GM23338 (cell line): ENCODE measurements around the gene PRPF19. TPM values are rescaled to one million over a fixed set of nuclear protein-coding genes. Genes with fewer than 3 reads are reported as not detected.

ENCODE experiments used
- ATAC-seq: fragments of 200-7000 bp; cut with Tn5 transposase; 3 replicates; pipeline ENCODE4 v1.9.1; 2020
- DNase-seq: peaks from one replicate; pipeline ENCODE4 v3.0.0-alpha.2; 2015; ENCODE audit warnings: low spot score
- H2AFZ ChIP-seq: fragments of 200-600 bp; sonication (generic); 2 replicates; pipeline ENCODE4 v1.8.0; 2016; ENCODE audit warnings: antibody characterized with exemption, mild to moderate bottlenecking, moderate library complexity
- H3F3A ChIP-seq: fragments of 200-600 bp; sonication (generic); replicated peaks from 2 replicates; pipeline ENCODE4 v1.8.0; 2017; ENCODE audit warnings: antibody characterized with exemption, mixed run types, low read depth
- H3K27ac ChIP-seq: fragments of 200-600 bp; sonication (generic); 2 replicates; pipeline ENCODE4 v1.6.1; 2016; ENCODE audit warnings: low read depth
- H3K27me3 ChIP-seq: fragments of 200-600 bp; sonication (generic); 2 replicates; pipeline ENCODE4 v1.8.0; 2016; ENCODE audit warnings: mild to moderate bottlenecking, mixed run types, moderate library complexity; ENCODE audit not compliant: insufficient read depth
- H3K36me3 ChIP-seq: fragments of 200-600 bp; sonication (generic); 2 replicates; pipeline ENCODE4 v1.8.0; 2016; ENCODE audit warnings: mild to moderate bottlenecking; ENCODE audit not compliant: insufficient read depth
- H3K4me1 ChIP-seq: fragments of 200-600 bp; sonication (generic); 2 replicates; pipeline ENCODE4 v1.8.0; 2016; ENCODE audit warnings: mild to moderate bottlenecking, moderate library complexity; ENCODE audit not compliant: insufficient read depth
- H3K4me2 ChIP-seq: fragments of 200-600 bp; sonication (generic); 2 replicates; pipeline ENCODE4 v1.7.1; 2017; ENCODE audit warnings: mixed run types
- H3K4me3 ChIP-seq: fragments of 200-600 bp; sonication (generic); 2 replicates; pipeline ENCODE4 v1.6.1; 2016; ENCODE audit warnings: mixed run types
- H3K79me2 ChIP-seq: fragments of 200-600 bp; sonication (generic); replicated peaks from 2 replicates; pipeline ENCODE4 v1.8.0; 2017; ENCODE audit warnings: mild to moderate bottlenecking; ENCODE audit not compliant: insufficient read depth
- H3K9me2 ChIP-seq: fragments of 200-600 bp; sonication (generic); 2 replicates; pipeline ENCODE4 v1.8.0; 2017; ENCODE audit not compliant: insufficient read depth
- H4K20me1 ChIP-seq: fragments of 200-600 bp; sonication (generic); replicated peaks from 2 replicates; pipeline ENCODE4 v1.8.0; 2017; ENCODE audit warnings: mild to moderate bottlenecking; ENCODE audit not compliant: insufficient read depth
- H3K27ac Mint-ChIP-seq: 2 replicates; pipeline ENCODE4 v1.8.0; 2020; ENCODE audit warnings: inconsistent platforms, mild to moderate bottlenecking, moderate library complexity, mixed read lengths
- H3K27me3 Mint-ChIP-seq: 3 replicates; pipeline ENCODE4 v1.8.0; 2022; ENCODE audit warnings: low read depth, mild to moderate bottlenecking, moderate library complexity, mixed read lengths, inconsistent platforms; ENCODE audit not compliant: insufficient read depth, poor library complexity
- H3K36me3 Mint-ChIP-seq: 3 replicates; pipeline ENCODE4 v1.8.0; 2021; ENCODE audit warnings: low read depth, mild to moderate bottlenecking, inconsistent platforms, moderate library complexity, mixed read lengths
- H3K4me1 Mint-ChIP-seq: 3 replicates; pipeline ENCODE4 v1.8.0; 2020; ENCODE audit warnings: mild to moderate bottlenecking, inconsistent platforms, mixed read lengths
- H3K4me3 Mint-ChIP-seq: 3 replicates; pipeline ENCODE4 v1.8.0; 2021; ENCODE audit warnings: moderate library complexity, mild to moderate bottlenecking, inconsistent platforms, mixed read lengths
- H3K9me3 Mint-ChIP-seq: 3 replicates; pipeline ENCODE4 v1.8.0; 2020; ENCODE audit warnings: moderate library complexity, mild to moderate bottlenecking, inconsistent platforms, mixed read lengths
- CREB1 ChIP-seq: fragments of 250-450 bp; sonication (Bioruptor Pico); IDR thresholded peaks from 2 replicates; pipeline ENCODE4 v1.5.0; 2020; ENCODE audit warnings: low read depth, mild to moderate bottlenecking, moderate library complexity
- EZH2 ChIP-seq: fragments of 200-600 bp; sonication (generic); IDR thresholded peaks from one replicate; pipeline ENCODE4 v1.8.0; 2017; ENCODE audit warnings: antibody characterized with exemption, mild to moderate bottlenecking, low read depth; ENCODE audit not compliant: unreplicated experiment
- NANOG ChIP-seq: IDR thresholded peaks from 2 replicates; pipeline ENCODE4 v1.6.1; 2016; ENCODE audit warnings: antibody characterized with exemption, borderline replicate concordance
- polyA plus RNA-seq: library from polyadenylated mRNA; unstranded; fragments of >200 nt; fragmentation: Nextera tagmentation; extraction: Ambion mirVana; gene quantifications from 2 replicates; pipeline ENCODE4 v1.2.1, GENCODE V29; 2016
- total RNA-seq: library from RNA; depleted of rRNA; stranded (reverse); fragments of >200 nt; shearing (Covaris generic); gene quantifications from 2 replicates; pipeline ENCODE4 v1.2.3, GENCODE V29; 2014
- TF ChIP-seq, protein P1 (sequence below): IDR thresholded peaks from one replicate; pipeline ENCODE4 v1.6.1; 2018; ENCODE audit warnings: antibody characterized with exemption; ENCODE audit not compliant: unreplicated experiment
- TF ChIP-seq, protein P2 (sequence below): fragments of 250-450 bp; sonication (Bioruptor Pico); IDR thresholded peaks from 2 replicates; pipeline ENCODE4 v1.5.0; 2020; ENCODE audit warnings: mild to moderate bottlenecking, moderate library complexity
- TF ChIP-seq, protein P3 (sequence below), 2 experiments: fragments of 200-600 bp in 1 of 2; sonication (generic) in 1 of 2; conservative IDR thresholded peaks; 2 replicates each; pipeline versions ENCODE4 v1.5.1 to v1.6.1; 2016 to 2017; ENCODE audit warnings: antibody characterized with exemption in 2 of 2, low read depth in 2 of 2, mild to moderate bottlenecking in 2 of 2, moderate library complexity in 1 of 2

The PRPF19 gene
- total and polyA plus RNA-seq, 2 experiments from 2014 or later, result 153 to 161 TPM

DNA sequence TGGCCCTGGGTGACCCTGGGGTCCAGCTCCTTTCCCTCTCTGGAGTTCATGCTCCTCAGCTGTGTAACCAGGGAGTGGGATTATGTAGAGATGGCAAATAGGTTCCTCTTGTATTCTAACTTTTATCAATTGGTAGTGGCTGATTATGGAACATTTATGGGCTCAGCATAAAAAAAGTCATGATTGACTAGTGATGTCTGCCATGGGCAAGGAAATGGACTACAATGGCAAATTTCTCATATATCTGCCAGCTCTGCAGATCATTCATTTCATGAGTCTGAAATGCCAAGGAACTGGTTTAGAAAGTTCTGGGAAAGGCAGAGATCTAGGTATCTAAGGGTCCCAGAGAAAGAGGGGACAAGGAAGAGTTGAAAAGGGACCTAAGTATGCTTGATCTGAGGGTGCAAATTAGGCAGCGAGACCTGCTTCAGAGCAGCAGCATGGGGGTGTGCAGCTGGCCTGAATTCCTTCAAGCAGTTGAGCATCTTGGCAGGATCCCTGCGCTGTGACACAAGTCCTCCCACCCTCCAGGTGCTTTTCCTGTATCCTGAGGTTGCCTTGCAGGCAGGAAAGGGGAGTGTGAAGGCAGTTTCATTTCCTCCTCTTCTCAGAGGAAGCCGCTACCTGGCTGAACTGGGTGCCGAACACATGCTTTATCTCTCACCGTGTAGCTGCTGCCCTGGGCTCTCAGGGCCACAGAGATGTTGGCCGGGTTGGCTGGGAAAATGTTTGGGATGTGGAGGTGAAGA lies 35.2 kb upstream of the PRPF19 start (continued):
- TF ChIP-seq, protein P1, sequence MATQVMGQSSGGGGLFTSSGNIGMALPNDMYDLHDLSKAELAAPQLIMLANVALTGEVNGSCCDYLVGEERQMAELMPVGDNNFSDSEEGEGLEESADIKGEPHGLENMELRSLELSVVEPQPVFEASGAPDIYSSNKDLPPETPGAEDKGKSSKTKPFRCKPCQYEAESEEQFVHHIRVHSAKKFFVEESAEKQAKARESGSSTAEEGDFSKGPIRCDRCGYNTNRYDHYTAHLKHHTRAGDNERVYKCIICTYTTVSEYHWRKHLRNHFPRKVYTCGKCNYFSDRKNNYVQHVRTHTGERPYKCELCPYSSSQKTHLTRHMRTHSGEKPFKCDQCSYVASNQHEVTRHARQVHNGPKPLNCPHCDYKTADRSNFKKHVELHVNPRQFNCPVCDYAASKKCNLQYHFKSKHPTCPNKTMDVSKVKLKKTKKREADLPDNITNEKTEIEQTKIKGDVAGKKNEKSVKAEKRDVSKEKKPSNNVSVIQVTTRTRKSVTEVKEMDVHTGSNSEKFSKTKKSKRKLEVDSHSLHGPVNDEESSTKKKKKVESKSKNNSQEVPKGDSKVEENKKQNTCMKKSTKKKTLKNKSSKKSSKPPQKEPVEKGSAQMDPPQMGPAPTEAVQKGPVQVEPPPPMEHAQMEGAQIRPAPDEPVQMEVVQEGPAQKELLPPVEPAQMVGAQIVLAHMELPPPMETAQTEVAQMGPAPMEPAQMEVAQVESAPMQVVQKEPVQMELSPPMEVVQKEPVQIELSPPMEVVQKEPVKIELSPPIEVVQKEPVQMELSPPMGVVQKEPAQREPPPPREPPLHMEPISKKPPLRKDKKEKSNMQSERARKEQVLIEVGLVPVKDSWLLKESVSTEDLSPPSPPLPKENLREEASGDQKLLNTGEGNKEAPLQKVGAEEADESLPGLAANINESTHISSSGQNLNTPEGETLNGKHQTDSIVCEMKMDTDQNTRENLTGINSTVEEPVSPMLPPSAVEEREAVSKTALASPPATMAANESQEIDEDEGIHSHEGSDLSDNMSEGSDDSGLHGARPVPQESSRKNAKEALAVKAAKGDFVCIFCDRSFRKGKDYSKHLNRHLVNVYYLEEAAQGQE, result no peak
- no peak for TF ChIP-seq NANOG
- no peak for TF ChIP-seq CREB1 (CRISPR knock-in tag)

DNA sequence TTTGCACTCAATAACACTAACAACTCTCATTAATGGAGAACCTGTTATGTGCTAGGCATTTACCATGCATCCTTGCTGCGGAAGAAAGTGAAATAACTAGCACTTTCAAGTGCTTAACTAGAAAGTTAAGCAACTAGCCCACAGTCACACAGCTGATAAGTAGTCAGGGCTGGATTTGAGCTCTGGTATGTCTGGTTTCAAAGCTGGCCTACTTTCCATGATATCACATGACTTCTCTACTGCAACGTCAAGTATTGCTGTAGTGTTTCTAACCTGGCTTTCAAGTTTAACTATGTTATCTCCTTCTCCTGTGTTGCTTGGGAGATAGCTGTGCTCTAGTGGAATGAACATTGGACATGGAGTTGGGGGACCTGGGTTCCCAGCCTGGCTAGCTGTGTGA lies 33.5 kb upstream of the PRPF19 start:
- Mint-ChIP-seq H3K27ac (no peak overlapping the region), H3K4me3 (no peak overlapping the region), H3K4me1 (peaks cover 6% of the 10 kb centered on the region; the same call in 2 of the 3 replicates), H3K9me3 (no peaks in the 10 kb centered on the region), H3K36me3 (peaks cover 15% of the 10 kb centered on the region; the same call in 2 of the 3 replicates), H3K27me3 (peaks cover 9% of the 10 kb centered on the region)
- no peak overlapping the region for H2AFZ ChIP-seq
- no peaks in the 10 kb centered on the region for H3K4me1 ChIP-seq
- ATAC-seq, result no peak
- no peaks in the 10 kb centered on the region for H3K27me3 ChIP-seq
- H3K9me2 ChIP-seq, result no peaks in the 10 kb centered on the region
- H3K4me2 ChIP-seq, result no peak overlapping the region
- H3K4me3 ChIP-seq, result no peak overlapping the region
- DNase-seq, result no peak
- TF ChIP-seq, protein P2, sequence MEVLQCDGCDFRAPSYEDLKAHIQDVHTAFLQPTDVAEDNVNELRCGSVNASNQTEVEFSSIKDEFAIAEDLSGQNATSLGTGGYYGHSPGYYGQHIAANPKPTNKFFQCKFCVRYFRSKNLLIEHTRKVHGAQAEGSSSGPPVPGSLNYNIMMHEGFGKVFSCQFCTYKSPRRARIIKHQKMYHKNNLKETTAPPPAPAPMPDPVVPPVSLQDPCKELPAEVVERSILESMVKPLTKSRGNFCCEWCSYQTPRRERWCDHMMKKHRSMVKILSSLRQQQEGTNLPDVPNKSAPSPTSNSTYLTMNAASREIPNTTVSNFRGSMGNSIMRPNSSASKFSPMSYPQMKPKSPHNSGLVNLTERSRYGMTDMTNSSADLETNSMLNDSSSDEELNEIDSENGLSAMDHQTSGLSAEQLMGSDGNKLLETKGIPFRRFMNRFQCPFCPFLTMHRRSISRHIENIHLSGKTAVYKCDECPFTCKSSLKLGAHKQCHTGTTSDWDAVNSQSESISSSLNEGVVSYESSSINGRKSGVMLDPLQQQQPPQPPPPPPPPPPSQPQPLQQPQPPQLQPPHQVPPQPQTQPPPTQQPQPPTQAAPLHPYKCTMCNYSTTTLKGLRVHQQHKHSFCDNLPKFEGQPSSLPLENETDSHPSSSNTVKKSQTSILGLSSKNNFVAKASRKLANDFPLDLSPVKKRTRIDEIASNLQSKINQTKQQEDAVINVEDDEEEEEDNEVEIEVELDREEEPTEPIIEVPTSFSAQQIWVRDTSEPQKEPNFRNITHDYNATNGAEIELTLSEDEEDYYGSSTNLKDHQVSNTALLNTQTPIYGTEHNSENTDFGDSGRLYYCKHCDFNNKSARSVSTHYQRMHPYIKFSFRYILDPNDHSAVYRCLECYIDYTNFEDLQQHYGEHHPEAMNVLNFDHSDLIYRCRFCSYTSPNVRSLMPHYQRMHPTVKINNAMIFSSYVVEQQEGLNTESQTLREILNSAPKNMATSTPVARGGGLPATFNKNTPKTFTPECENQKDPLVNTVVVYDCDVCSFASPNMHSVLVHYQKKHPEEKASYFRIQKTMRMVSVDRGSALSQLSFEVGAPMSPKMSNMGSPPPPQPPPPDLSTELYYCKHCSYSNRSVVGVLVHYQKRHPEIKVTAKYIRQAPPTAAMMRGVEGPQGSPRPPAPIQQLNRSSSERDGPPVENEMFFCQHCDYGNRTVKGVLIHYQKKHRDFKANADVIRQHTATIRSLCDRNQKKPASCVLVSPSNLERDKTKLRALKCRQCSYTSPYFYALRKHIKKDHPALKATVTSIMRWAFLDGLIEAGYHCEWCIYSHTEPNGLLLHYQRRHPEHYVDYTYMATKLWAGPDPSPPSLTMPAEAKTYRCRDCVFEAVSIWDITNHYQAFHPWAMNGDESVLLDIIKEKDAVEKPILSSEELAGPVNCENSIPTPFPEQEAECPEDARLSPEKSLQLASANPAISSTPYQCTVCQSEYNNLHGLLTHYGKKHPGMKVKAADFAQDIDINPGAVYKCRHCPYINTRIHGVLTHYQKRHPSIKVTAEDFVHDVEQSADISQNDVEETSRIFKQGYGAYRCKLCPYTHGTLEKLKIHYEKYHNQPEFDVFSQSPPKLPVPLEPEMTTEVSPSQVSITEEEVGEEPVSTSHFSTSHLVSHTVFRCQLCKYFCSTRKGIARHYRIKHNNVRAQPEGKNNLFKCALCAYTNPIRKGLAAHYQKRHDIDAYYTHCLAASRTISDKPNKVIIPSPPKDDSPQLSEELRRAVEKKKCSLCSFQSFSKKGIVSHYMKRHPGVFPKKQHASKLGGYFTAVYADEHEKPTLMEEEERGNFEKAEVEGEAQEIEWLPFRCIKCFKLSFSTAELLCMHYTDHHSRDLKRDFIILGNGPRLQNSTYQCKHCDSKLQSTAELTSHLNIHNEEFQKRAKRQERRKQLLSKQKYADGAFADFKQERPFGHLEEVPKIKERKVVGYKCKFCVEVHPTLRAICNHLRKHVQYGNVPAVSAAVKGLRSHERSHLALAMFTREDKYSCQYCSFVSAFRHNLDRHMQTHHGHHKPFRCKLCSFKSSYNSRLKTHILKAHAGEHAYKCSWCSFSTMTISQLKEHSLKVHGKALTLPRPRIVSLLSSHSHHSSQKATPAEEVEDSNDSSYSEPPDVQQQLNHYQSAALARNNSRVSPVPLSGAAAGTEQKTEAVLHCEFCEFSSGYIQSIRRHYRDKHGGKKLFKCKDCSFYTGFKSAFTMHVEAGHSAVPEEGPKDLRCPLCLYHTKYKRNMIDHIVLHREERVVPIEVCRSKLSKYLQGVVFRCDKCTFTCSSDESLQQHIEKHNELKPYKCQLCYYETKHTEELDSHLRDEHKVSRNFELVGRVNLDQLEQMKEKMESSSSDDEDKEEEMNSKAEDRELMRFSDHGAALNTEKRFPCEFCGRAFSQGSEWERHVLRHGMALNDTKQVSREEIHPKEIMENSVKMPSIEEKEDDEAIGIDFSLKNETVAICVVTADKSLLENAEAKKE (CRISPR knock-in tag), result no peak
- TF ChIP-seq EZH2, result no peak
- TF ChIP-seq, protein P3, sequence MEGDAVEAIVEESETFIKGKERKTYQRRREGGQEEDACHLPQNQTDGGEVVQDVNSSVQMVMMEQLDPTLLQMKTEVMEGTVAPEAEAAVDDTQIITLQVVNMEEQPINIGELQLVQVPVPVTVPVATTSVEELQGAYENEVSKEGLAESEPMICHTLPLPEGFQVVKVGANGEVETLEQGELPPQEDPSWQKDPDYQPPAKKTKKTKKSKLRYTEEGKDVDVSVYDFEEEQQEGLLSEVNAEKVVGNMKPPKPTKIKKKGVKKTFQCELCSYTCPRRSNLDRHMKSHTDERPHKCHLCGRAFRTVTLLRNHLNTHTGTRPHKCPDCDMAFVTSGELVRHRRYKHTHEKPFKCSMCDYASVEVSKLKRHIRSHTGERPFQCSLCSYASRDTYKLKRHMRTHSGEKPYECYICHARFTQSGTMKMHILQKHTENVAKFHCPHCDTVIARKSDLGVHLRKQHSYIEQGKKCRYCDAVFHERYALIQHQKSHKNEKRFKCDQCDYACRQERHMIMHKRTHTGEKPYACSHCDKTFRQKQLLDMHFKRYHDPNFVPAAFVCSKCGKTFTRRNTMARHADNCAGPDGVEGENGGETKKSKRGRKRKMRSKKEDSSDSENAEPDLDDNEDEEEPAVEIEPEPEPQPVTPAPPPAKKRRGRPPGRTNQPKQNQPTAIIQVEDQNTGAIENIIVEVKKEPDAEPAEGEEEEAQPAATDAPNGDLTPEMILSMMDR (conservative IDR thresholded peaks at IDR 0.05; ENCODE audit: low read depth in 2 of 2), result no peak
- H3K79me2 ChIP-seq, result no peaks in the 10 kb centered on the region
- peaks cover 3% of the 10 kb centered on the region; the same call in 1 of the 2 replicates for H4K20me1 ChIP-seq
- no peaks in the 10 kb centered on the region for H3F3A ChIP-seq
- no peak overlapping the region for H3K27ac ChIP-seq
- H3K36me3 ChIP-seq, result no peaks in the 10 kb centered on the region
